ENCODE data around the gene SLC6A13. TPM values are rescaled to one million over a fixed set of nuclear protein-coding genes. Genes with fewer than 3 reads are reported as not detected.

The SLC6A13 gene
- total and polyA plus RNA-seq, 2 of the 13 experiments (the other 11 are each of a cell fraction or from before 2014, with no cell fraction given) = 0.05 to 0.15 TPM

- intact Hi-C loops (cut with micrococcal nuclease; ENCODE audit: unreplicated experiment) = no loop called here
Observed at GRCh38 chr12:241266-241665, 21.4 kb downstream of the SLC6A13 start.

More at GRCh38 chr12:241266-241665, 21.4 kb downstream of the SLC6A13 start:
- FAIRE-seq = no peak
- H2AFZ ChIP-seq (ENCODE audit: low read length) = no peak overlapping the region
- H3K4me3 ChIP-seq (replicated peaks in 1 of 3; ENCODE audit: insufficient read depth in 1 of 3, low read depth in 2 of 3, low read length in 3 of 3) = no peak overlapping the region
- BruUV-seq (replicated peaks) = no TSS peak
- no peaks in the 10 kb centered on the region for H3K27me3 ChIP-seq (ENCODE audit: control insufficient read depth in 1 of 2, insufficient read depth in 2 of 2, low read length in 2 of 2)
- ATAC-seq = no peak
- 94% methylated on average over 9 of the region's 9 CpGs for WGBS (ENCODE audit: low lambda C conversion rate)
- no peak for DNase-seq (ENCODE audit: low spot score)
- H4K20me1 ChIP-seq (ENCODE audit: insufficient read depth, low read length) = no peaks in the 10 kb centered on the region
- H3K9ac ChIP-seq (ENCODE audit: insufficient read depth, low read depth, low read length) = no peak overlapping the region
- no peaks in the 10 kb centered on the region for H3K9me3 ChIP-seq (ENCODE audit: low read length)
- H3K79me2 ChIP-seq (ENCODE audit: insufficient read depth, low read length) = no peaks in the 10 kb centered on the region
- in situ Hi-C loops (cut with HindIII; ENCODE audit: extremely low pct_ligation_motif_present, low pct_unique_long_range_greater_than_20kb) = no loop called here
- H3K4me1 ChIP-seq (ENCODE audit: insufficient read depth, low read length) = peaks cover 24% of the 10 kb centered on the region
- no peak overlapping the region for H3K4me2 ChIP-seq (ENCODE audit: low read depth, low read length)
- no peaks in the 10 kb centered on the region for H3K36me3 ChIP-seq (replicated peaks in 1 of 2; ENCODE audit: control insufficient read depth in 1 of 2, insufficient read depth in 2 of 2, low read length in 2 of 2)
- TF ChIP-seq PLSCR1 (CRISPR knock-in tag; IDR thresholded peaks at IDR 0.05; ENCODE audit: borderline replicate concordance) (no peak), DMTF1 (CRISPR knock-in tag; IDR thresholded peaks at IDR 0.05) (no peak)
- ChIA-PET POLR2A (no interaction called here), CTCF (ENCODE audit: low intra/inter-chr PET ratio, low total read pairs) (no interaction called here)
- H3K27ac ChIP-seq (ENCODE audit: extremely low read length, insufficient read depth, low read length) = no peak overlapping the region
